Caco-2 (cell line): ENCODE data around the gene IL32. TPM values are rescaled to one million over a fixed set of nuclear protein-coding genes. Genes with fewer than 3 reads are reported as not detected.

ENCODE experiments used
- BruUV-seq: library from RNA; stranded (reverse); fragments of 400-500 nt; replicated peaks from 2 replicates; lab custom pipeline; 2021; lab: Mats Ljungman, UMichigan
- CTCF ChIA-PET: fragments of 300-600 bp; sonication (Branson Sonifier 250); formaldehyde crosslinking; loops from one replicate; lab custom pipeline; 2022; ENCODE audit warnings: antibody characterized with exemption; lab: Charles Lee
- POLR2A ChIA-PET: fragments of 300-600 bp; sonication (Branson Sonifier 250); formaldehyde crosslinking; loops from one replicate; lab custom pipeline; 2022; ENCODE audit warnings: antibody characterized with exemption; lab: Charles Lee
- DNase-seq, 2 experiments: peaks; one replicate each; pipeline versions ENCODE4 v3.0.0 to v3.0.0-alpha.2; 2020 to 2022
- H3K27me3 ChIP-seq: replicated peaks from 2 replicates; pipeline ENCODE4 v1.6.0; 2011; ENCODE audit warnings: low read length; ENCODE audit not compliant: control insufficient read depth, insufficient read depth
- H3K36me3 ChIP-seq: 2 replicates; pipeline ENCODE4 v1.5.1; 2011; ENCODE audit warnings: low read length; ENCODE audit not compliant: control insufficient read depth, insufficient read depth
- H3K4me1 ChIP-seq: fragments of 250-450 bp; sonication (Bioruptor Pico); 2 replicates; pipeline ENCODE4 v1.5.1; 2020; ENCODE audit warnings: mild to moderate bottlenecking
- H3K4me3 ChIP-seq: 2 replicates; pipeline ENCODE4 v1.5.1; 2011; ENCODE audit warnings: low read depth, mild to moderate bottlenecking, control low read depth, low read length
- H3K9me3 ChIP-seq: fragments of 250-450 bp; sonication (Bioruptor Pico); 2 replicates; pipeline ENCODE4 v1.5.1; 2020; ENCODE audit warnings: mild to moderate bottlenecking, moderate library complexity
- H3K27ac Mint-ChIP-seq: one replicate; pipeline ENCODE4 v1.8.0; 2022; ENCODE audit warnings: mixed read lengths; ENCODE audit not compliant: unreplicated experiment
- H3K27me3 Mint-ChIP-seq: one replicate; pipeline ENCODE4 v1.8.0; 2022; ENCODE audit warnings: mixed read lengths; ENCODE audit not compliant: insufficient read depth, unreplicated experiment
- H3K36me3 Mint-ChIP-seq: one replicate; pipeline ENCODE4 v1.8.0; 2022; ENCODE audit warnings: mild to moderate bottlenecking, mixed read lengths; ENCODE audit not compliant: insufficient read depth, unreplicated experiment
- H3K4me1 Mint-ChIP-seq: one replicate; pipeline ENCODE4 v1.8.0; 2022; ENCODE audit warnings: low read depth, mixed read lengths; ENCODE audit not compliant: unreplicated experiment
- H3K4me3 Mint-ChIP-seq: one replicate; pipeline ENCODE4 v1.8.0; 2022; ENCODE audit warnings: mild to moderate bottlenecking, moderate library complexity, mixed read lengths; ENCODE audit not compliant: unreplicated experiment
- H3K9me3 Mint-ChIP-seq: one replicate; pipeline ENCODE4 v1.8.0; 2022; ENCODE audit warnings: mixed read lengths; ENCODE audit not compliant: unreplicated experiment
- intact Hi-C: fragments of 100-400 bp; cut with micrococcal nuclease; formaldehyde crosslinking; loops from one replicate; pipeline ENCODE4 v1.10.0; 2022; ENCODE audit not compliant: unreplicated experiment
- total RNA-seq: library from RNA; stranded (reverse); gene quantifications from 2 replicates; pipeline ENCODE4 v1.2.3, GENCODE V29; 2022
- TF ChIP-seq, protein P1 (sequence below), 2 experiments: fragments of 200-600 bp in 1 of 2; IDR thresholded peaks; 1 replicate in 1 of 2; 2 replicates in 1 of 2; pipeline versions ENCODE4 v1.5.1 to v1.8.0; 2011 to 2022; ENCODE audit warnings: antibody characterized with exemption in 1 of 2, control low read depth in 1 of 2, inconsistent platforms in 1 of 2, low read depth in 1 of 2, low read length in 1 of 2, mild to moderate bottlenecking in 1 of 2, moderate library complexity in 1 of 2; ENCODE audit not compliant: insufficient read depth in 1 of 2, severe bottlenecking in 1 of 2, unreplicated experiment in 1 of 2

IL32 gene
- total RNA-seq, 1 experiment from 2014 or later: 149 TPM

DNA sequence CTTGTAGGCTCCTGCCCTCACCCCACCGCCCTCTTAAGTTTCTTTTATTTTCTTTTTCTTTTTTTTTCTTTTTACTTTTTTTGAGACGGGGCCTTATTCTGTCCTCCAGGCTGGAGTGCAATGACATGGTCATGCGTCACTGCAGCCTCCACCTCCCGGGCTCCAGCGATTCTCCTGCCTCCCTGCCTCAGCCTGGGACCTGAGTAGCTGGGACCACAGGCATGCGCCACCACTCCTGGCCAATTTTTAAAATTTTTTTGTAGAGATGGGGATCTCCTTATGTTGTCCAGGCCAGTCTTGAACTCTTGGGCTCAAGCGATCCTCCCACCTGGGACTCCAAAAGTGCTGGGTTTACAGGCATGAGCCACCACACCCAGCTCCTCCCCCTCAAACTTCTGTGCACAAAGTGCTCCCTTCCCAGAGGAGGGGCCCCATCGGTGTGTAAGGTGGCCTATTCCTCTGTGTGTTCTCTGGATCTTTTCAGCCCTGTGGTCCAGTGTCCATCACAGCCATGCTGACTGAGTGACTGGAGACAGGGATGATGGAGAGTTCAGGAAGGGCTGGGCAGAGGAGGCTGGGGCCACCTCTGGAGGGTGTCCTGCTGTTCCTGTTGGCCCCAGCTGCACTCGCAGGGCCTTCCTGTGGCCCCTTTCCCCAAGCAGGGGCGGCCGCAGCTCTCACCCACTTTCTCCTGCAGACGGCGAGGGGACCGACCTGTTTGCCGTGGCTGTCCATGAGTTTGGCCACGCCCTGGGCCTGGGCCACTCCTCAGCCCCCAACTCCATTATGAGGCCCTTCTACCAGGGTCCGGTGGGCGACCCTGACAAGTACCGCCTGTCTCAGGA is 8.9 kb upstream of the IL32 start:
- TF ChIP-seq, protein P1, sequence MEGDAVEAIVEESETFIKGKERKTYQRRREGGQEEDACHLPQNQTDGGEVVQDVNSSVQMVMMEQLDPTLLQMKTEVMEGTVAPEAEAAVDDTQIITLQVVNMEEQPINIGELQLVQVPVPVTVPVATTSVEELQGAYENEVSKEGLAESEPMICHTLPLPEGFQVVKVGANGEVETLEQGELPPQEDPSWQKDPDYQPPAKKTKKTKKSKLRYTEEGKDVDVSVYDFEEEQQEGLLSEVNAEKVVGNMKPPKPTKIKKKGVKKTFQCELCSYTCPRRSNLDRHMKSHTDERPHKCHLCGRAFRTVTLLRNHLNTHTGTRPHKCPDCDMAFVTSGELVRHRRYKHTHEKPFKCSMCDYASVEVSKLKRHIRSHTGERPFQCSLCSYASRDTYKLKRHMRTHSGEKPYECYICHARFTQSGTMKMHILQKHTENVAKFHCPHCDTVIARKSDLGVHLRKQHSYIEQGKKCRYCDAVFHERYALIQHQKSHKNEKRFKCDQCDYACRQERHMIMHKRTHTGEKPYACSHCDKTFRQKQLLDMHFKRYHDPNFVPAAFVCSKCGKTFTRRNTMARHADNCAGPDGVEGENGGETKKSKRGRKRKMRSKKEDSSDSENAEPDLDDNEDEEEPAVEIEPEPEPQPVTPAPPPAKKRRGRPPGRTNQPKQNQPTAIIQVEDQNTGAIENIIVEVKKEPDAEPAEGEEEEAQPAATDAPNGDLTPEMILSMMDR (IDR thresholded peaks at IDR 0.05; ENCODE audit: insufficient read depth in 1 of 2, low read depth in 1 of 2, low read length in 1 of 2, severe bottlenecking in 1 of 2, unreplicated experiment in 1 of 2): no peak
- ChIA-PET POLR2A (no interaction called here), CTCF (interaction anchor here (1.1 kb wide), 1 partner anchor 28 kb away, joined by 6 read pairs; no protein-coding TSS in a partner anchor)
- no peaks in the 10 kb centered on the region for H3K36me3 Mint-ChIP-seq
- intact Hi-C loops: no loop called here
- no peaks in the 10 kb centered on the region for H3K4me1 Mint-ChIP-seq
- Histone ChIP-seq H3K36me3 (no peaks in the 10 kb centered on the region), H3K9me3 (no peaks in the 10 kb centered on the region), H3K4me1 (peaks cover 13% of the 10 kb centered on the region), H3K27me3 (no peaks in the 10 kb centered on the region), H3K4me3 (no peak overlapping the region)
- H3K27ac Mint-ChIP-seq: no peak overlapping the region
- no TSS peak for BruUV-seq
- no peak overlapping the region for H3K4me3 Mint-ChIP-seq
- DNase-seq: no peak
- no peaks in the 10 kb centered on the region for H3K27me3 Mint-ChIP-seq
- no peaks in the 10 kb centered on the region for H3K9me3 Mint-ChIP-seq

DNA sequence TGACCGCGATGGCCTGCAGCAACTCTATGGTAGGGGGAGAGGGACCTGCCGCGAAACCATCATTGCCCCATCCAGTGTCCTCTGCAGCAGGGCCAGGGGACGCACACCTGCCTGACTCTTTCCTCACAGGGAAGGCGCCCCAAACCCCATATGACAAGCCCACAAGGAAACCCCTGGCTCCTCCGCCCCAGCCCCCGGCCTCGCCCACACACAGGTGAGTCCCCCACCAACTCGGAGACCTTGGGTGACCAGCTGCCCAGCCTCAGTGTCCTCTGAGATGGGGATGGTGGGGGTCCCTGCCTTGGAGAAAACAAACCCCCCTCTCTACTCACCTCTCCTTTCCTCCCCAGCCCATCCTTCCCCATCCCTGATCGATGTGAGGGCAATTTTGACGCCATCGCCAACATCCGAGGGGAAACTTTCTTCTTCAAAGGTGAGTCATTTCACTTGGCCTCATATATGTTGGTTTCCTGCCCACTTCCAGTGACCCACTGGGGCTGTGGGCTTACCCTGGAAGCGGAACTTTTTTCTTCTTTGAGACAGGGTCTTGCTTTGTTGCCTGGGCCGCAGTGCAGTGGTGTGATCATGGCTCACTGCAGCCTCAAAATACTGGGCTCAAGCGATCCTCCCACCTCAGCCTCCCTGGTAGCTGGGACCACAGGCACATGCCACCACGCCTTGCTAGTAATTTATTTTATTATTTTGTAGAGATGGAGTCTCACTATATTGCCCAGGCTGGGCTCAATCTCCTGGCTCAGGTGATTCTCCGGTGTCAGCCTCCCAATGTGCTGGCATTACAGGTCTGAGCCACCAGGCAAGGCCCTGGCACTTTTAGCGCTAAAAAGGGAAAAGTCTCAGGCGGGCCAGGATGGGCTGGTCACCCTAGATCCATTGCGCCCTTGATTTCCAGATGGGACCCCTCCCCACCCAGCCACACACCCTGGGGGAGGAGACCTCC is 8.0 kb upstream of the IL32 start:
- H3K36me3 ChIP-seq: no peaks in the 10 kb centered on the region
- DNase-seq: no peak
- CTCF ChIA-PET: interaction anchor here (1.1 to 2.7 kb wide), 7 partner anchors 10 to 77 kb away, joined by 3 to 44 read pairs (median 11); partner anchors contain the start of genes MMP25, ZNF213 and ZSCAN10
- peaks cover 13% of the 10 kb centered on the region for H3K4me1 ChIP-seq
- no peaks in the 10 kb centered on the region for H3K9me3 ChIP-seq
- POLR2A ChIA-PET: interaction anchor here (0.9 kb wide), 1 partner anchor 72 kb away, joined by 3 read pairs; no protein-coding TSS in a partner anchor
- H3K27me3 Mint-ChIP-seq: no peaks in the 10 kb centered on the region
- H3K4me3 Mint-ChIP-seq: no peak overlapping the region
- no peaks in the 10 kb centered on the region for H3K9me3 Mint-ChIP-seq
- no peak overlapping the region for H3K4me3 ChIP-seq
- no peaks in the 10 kb centered on the region for H3K27me3 ChIP-seq
- BruUV-seq: TSS peak; percentile 18
- TF ChIP-seq, protein P1 (IDR thresholded peaks at IDR 0.05; ENCODE audit: insufficient read depth in 1 of 2, low read depth in 1 of 2, low read length in 1 of 2, severe bottlenecking in 1 of 2, unreplicated experiment in 1 of 2): no peak
- intact Hi-C loops: loop anchor here (2.0 kb wide), 1 partner anchor 49 kb away; no protein-coding TSS in a partner anchor
- no peak overlapping the region for H3K27ac Mint-ChIP-seq
- no peaks in the 10 kb centered on the region for H3K36me3 Mint-ChIP-seq
- no peaks in the 10 kb centered on the region for H3K4me1 Mint-ChIP-seq
